ENCODE results near the gene TTLL13.

- TF ChIP-seq CTCF (IDR thresholded peaks at IDR 0.05) (no peak), EZH2 (IDR thresholded peaks at IDR 0.05) (no peak)
These were observed 8.5 kb upstream of the TTLL13 start for GRCh38 chr15:90240856-90241255.
